GM12878 (cell line): ENCODE measurements around the gene UHMK1. TPM values are rescaled to one million over a fixed set of nuclear protein-coding genes. Genes with fewer than 3 reads are reported as not detected.

Experiments
- ATAC-seq: fragments of 200-7000 bp; cut with Tn5 transposase; 3 replicates; pipeline ENCODE4 v1.9.1; 2020; ENCODE audit warnings: mild to moderate bottlenecking, moderate library complexity
- BruUV-seq: library from RNA; stranded (reverse); fragments of 400-500 nt; replicated peaks from 2 replicates; lab custom pipeline; 2021; lab: Mats Ljungman, UMichigan
- CTCF ChIA-PET: fragments of 300-600 bp; sonication (Branson Sonifier 250); formaldehyde crosslinking; extraction: SDS; loops from one replicate; lab custom pipeline; 2021; ENCODE audit warnings: inconsistent platforms; lab: Yijun Ruan, JAX
- POLR2A ChIA-PET: fragments of 350-600 bp; formaldehyde crosslinking; extraction: SDS; loops from one replicate; lab custom pipeline; 2021; ENCODE audit warnings: inconsistent platforms; lab: Charles Lee
- RAD21 ChIA-PET: fragments of 300-600 bp; sonication (Branson Sonifier 250); formaldehyde crosslinking; loops from one replicate; lab custom pipeline; 2023; ENCODE audit warnings: antibody characterized with exemption; ENCODE audit not compliant: unreplicated experiment; lab: Charles Lee
- SMC1A ChIA-PET: fragments of 300-600 bp; sonication (Branson Sonifier 250); formaldehyde crosslinking; loops from one replicate; lab custom pipeline; 2023; ENCODE audit not compliant: unreplicated experiment, uncharacterized antibody; lab: Charles Lee
- DNase-seq: peaks from one replicate; pipeline ENCODE4 v3.0.0-alpha.2; 2011; ENCODE audit warnings: low read depth, low spot score
- FAIRE-seq: peaks from 3 replicates; lab custom pipeline; 2011; peaks lifted over from hg19 to GRCh38; lab: Jason Lieb, UNC
- H2AFZ ChIP-seq: 2 replicates; pipeline ENCODE4 v1.6.0; 2011; ENCODE audit warnings: low read depth, low read length, control low read depth; ENCODE audit not compliant: control insufficient read depth
- H3K27ac ChIP-seq: 2 replicates; pipeline ENCODE4 v1.5.1; 2011; ENCODE audit warnings: control low read depth; ENCODE audit not compliant: control insufficient read depth, insufficient read depth
- H3K27me3 ChIP-seq, 2 experiments: replicated peaks in 1 of 2; 2 replicates each; pipeline versions ENCODE4 v1.6.0 to v1.6.1; 2011; ENCODE audit warnings: low read length in 1 of 2; ENCODE audit not compliant: control insufficient read depth in 2 of 2, insufficient read depth in 2 of 2
- H3K36me3 ChIP-seq, 2 experiments: 2 replicates each; pipeline ENCODE4 v1.5.1; 2011; ENCODE audit warnings: low read length in 1 of 2; ENCODE audit not compliant: control insufficient read depth in 2 of 2, insufficient read depth in 2 of 2
- H3K4me1 ChIP-seq: 2 replicates; pipeline ENCODE4 v1.6.1; 2011; ENCODE audit warnings: mild to moderate bottlenecking, low read length, moderate library complexity, mixed read lengths; ENCODE audit not compliant: control insufficient read depth, insufficient read depth
- H3K4me2 ChIP-seq: 2 replicates; pipeline ENCODE4 v1.6.0; 2011; ENCODE audit warnings: control low read depth; ENCODE audit not compliant: control insufficient read depth, insufficient read depth
- H3K4me3 ChIP-seq: fragments of 200-600 bp; sonication (generic); 2 replicates; pipeline ENCODE4 v1.5.1; 2016
- H3K79me2 ChIP-seq: 2 replicates; pipeline ENCODE4 v1.6.0; 2011; ENCODE audit warnings: low read length; ENCODE audit not compliant: control insufficient read depth, insufficient read depth
- H3K9ac ChIP-seq: 2 replicates; pipeline ENCODE4 v1.8.0; 2011; ENCODE audit warnings: low read length, control low read depth, mixed read lengths; ENCODE audit not compliant: control insufficient read depth, insufficient read depth
- H3K9me3 ChIP-seq: replicated peaks from 3 replicates; pipeline ENCODE4 v1.5.1; 2011; ENCODE audit warnings: mild to moderate bottlenecking, low read length; ENCODE audit not compliant: control insufficient read depth, insufficient read depth
- H4K20me1 ChIP-seq: 2 replicates; pipeline ENCODE4 v1.6.0; 2011; ENCODE audit not compliant: control insufficient read depth, insufficient read depth
- CEBPZ ChIP-seq: fragments of 150-350 bp; IDR thresholded peaks from 2 replicates; pipeline ENCODE4 v1.6.1; 2016; ENCODE audit warnings: low read depth, low read length
- EGR1 ChIP-seq, 2 experiments: IDR thresholded peaks; 1 replicate in 1 of 2; 2 replicates in 1 of 2; pipeline ENCODE4 v1.6.1; 2011 to 2012; ENCODE audit warnings: low read depth in 2 of 2, low read length in 2 of 2, borderline replicate concordance in 1 of 2, mild to moderate bottlenecking in 1 of 2, moderate library complexity in 1 of 2
- HDAC6 ChIP-seq: fragments of 200-600 bp; sonication (generic); IDR thresholded peaks from one replicate; pipeline ENCODE4 v1.8.0; 2017; ENCODE audit warnings: antibody characterized with exemption; ENCODE audit not compliant: unreplicated experiment
- KLF5 ChIP-seq: fragments of 450-650 bp; IDR thresholded peaks from 2 replicates; pipeline ENCODE4 v1.6.1; 2014; ENCODE audit warnings: mild to moderate bottlenecking; ENCODE audit not compliant: partially characterized antibody
- PKNOX1 ChIP-seq: fragments of 450-650 bp; IDR thresholded peaks from 2 replicates; pipeline ENCODE4 v1.6.1; 2016; ENCODE audit warnings: mild to moderate bottlenecking
- SMAD1 ChIP-seq: fragments of 450-650 bp; IDR thresholded peaks from 2 replicates; pipeline ENCODE4 v1.6.1; 2018; ENCODE audit warnings: mild to moderate bottlenecking, low read depth; ENCODE audit not compliant: partially characterized antibody
- STAT3 ChIP-seq: IDR thresholded peaks from 2 replicates; pipeline ENCODE4 v1.6.1; 2011; ENCODE audit warnings: low read depth, low read length, improper control_type of control experiment
- WGBS: methylation state at CpG from one replicate; pipeline ENCODE4 v1.1.6; 2016; ENCODE audit warnings: low lambda C conversion rate; ENCODE audit not compliant: insufficient replicate concordance, insufficient coverage; ENCODE audit errors: missing lambda C conversion rate; 5-methylcytosine and 5-hydroxymethylcytosine counted together
- in situ Hi-C: fragments of 300-500 bp; cut with MboI; formaldehyde crosslinking; loops from 9 replicates; pipeline ENCODE4 v1.14.3; 2018; ENCODE audit warnings: mixed read lengths
- intact Hi-C: fragments of 100-400 bp; cut with micrococcal nuclease; formaldehyde crosslinking; loops from one replicate; pipeline ENCODE4 v1.14.2; 2022; ENCODE audit not compliant: unreplicated experiment
- polyA plus RNA-seq, 11 experiments: library from polyadenylated mRNA; depleted of rRNA in 4 of 11; unstranded in 6 of 11; stranded (reverse) in 5 of 11; fragments of >200 nt; fragmentation: Nextera tagmentation in 4 of 11; fragmentation: Illumina TruSeq in 1 of 11; extraction: Ambion mirVana in 4 of 11; extraction: Trizol in 1 of 11; gene quantifications; 1 replicate in 1 of 11; 2 replicates in 10 of 11; pipeline versions ENCODE4 v1.2.1 to v1.2.3, GENCODE V29; 2011 to 2016; ENCODE audit warnings: inconsistent platforms in 2 of 11, missing spikeins in 2 of 11, low read depth in 1 of 11
- total RNA-seq, 4 experiments: library from RNA; depleted of rRNA in 3 of 4; stranded (reverse); fragments of >200 nt in 3 of 4; fragmentation: Illumina TruSeq in 1 of 4; extraction: Trizol in 1 of 4; gene quantifications; 2 replicates each; pipeline versions ENCODE4 v1.2.1 to v1.2.3, GENCODE V29; 2013 to 2021

The UHMK1 gene
- total and polyA plus RNA-seq, 10 of the 15 experiments (the other 5 are each of a cell fraction or from before 2014, with no cell fraction given), result 5.7 to 52.7 (median 28.3) TPM

GRCh38 chr1:162562470-162562828 is 64.8 kb downstream of the UHMK1 start (continued):
- no peak for TF ChIP-seq CEBPZ
- TF ChIP-seq STAT3, result no peak
- no peak for TF ChIP-seq SMAD1
- TF ChIP-seq, all 136 proteins: peak for 4

- FAIRE-seq (no peak), DNase-seq (no peak), ATAC-seq (no peak)
- Histone ChIP-seq H3K27ac (no peak overlapping the region), H3K4me3 (no peak overlapping the region), H3K27me3 (no peaks in the 10 kb centered on the region), H3K36me3 (0 out of 4 replicates have a peak, but pooled peaks cover 0 to 4% of the 10 kb centered on the region in 2 experiments), H3K9me3 (no peaks in the 10 kb centered on the region), H4K20me1 (no peaks in the 10 kb centered on the region), H2AFZ (no peak overlapping the region), H3K4me1 (no peaks in the 10 kb centered on the region; the same call in 1 of the 2 replicates), H3K9ac (no peak overlapping the region), H3K79me2 (peaks cover 23% of the 10 kb centered on the region), H3K4me2 (0 out of 2 replicates have a peak overlapping the region, but pooled peaks have one; percentile 27)
- WGBS, result 76% methylated on average over 5 of the region's 5 CpGs
- POLR2A ChIA-PET, result interaction anchor here (0.9 kb wide), 1 partner anchor 14 kb away, joined by 3 read pairs; no protein-coding TSS in a partner anchor
- RAD21 ChIA-PET, result interaction anchor here (1.5 to 2.3 kb wide), 2 partner anchors 32 to 34 kb away, joined by 4 to 8 read pairs; no protein-coding TSS in a partner anchor
- TF ChIP-seq EGR1 (IDR thresholded peaks at IDR 0.05; ENCODE audit: borderline replicate concordance in 1 of 2, low read depth in 2 of 2, low read length in 2 of 2), result no peak
- no peak for TF ChIP-seq PKNOX1
- TF ChIP-seq KLF5, result no peak
- no peak for TF ChIP-seq HDAC6
- no TSS peak for BruUV-seq
- in situ Hi-C loops (no loop called here), intact Hi-C loops (no loop called here)
- CTCF ChIA-PET, result interaction anchor here (0.7 to 4.0 kb wide), 4 partner anchors 33 to 49 kb away, joined by 3 to 15 read pairs (median 4); no protein-coding TSS in a partner anchor
- SMC1A ChIA-PET, result interaction anchor here (0.7 to 3.4 kb wide), 8 partner anchors 9 to 208 kb away, joined by 3 to 14 read pairs (median 3); no protein-coding TSS in a partner anchor
Measured at GRCh38 chr1:162564762-162565218, 67.2 kb downstream of the UHMK1 start.
